GM12873 (cell line): ENCODE data around the gene MBP.

ENCODE experiments used
- TF ChIP-seq, protein P1 (sequence below): IDR thresholded peaks from 2 replicates; pipeline ENCODE4 v1.5.1; 2012; ENCODE audit warnings: low read depth, mild to moderate bottlenecking, moderate library complexity, low read length, control low read depth; ENCODE audit not compliant: insufficient read depth; ENCODE audit errors: missing control alignments

MBP gene

DNA sequence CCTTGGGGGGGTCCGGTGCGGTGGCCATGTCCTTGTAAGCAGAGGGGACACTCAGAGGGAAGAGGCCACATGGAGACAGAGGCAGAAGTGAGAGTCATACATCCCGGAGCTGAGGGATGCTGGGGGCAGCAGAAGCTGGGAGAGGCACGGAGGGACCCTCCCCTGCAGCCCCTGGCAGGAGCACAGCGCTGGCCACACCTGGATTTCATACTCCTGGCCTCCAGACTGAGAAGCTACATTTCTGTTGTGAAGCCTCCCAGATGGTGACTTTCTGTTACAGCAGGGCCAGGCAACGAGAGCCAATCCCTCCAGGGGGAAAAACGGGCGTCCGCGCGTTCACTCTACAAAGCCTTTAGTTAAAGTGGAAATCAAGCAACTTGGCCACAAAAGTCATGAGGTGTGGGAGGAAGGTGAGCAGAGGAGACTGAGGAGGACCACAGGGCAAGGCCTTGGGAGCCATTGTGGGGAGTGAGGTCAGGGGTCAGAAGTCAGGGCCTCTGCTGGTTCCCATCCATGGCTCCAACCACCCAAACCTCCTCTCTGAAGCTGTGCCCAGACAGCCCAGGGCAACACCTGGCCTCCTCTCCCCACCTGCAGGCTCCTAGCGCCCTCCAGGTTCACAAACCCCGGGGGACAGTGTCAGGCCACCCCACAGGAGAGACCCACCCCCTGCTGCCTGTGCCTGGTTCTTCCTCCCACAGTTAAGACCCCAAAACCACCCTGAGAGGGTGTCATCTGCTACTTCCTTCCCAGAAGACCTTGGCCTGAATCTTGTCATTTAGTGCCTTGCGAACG, 4.5 kb upstream of the MBP start:
- TF ChIP-seq, protein P1, sequence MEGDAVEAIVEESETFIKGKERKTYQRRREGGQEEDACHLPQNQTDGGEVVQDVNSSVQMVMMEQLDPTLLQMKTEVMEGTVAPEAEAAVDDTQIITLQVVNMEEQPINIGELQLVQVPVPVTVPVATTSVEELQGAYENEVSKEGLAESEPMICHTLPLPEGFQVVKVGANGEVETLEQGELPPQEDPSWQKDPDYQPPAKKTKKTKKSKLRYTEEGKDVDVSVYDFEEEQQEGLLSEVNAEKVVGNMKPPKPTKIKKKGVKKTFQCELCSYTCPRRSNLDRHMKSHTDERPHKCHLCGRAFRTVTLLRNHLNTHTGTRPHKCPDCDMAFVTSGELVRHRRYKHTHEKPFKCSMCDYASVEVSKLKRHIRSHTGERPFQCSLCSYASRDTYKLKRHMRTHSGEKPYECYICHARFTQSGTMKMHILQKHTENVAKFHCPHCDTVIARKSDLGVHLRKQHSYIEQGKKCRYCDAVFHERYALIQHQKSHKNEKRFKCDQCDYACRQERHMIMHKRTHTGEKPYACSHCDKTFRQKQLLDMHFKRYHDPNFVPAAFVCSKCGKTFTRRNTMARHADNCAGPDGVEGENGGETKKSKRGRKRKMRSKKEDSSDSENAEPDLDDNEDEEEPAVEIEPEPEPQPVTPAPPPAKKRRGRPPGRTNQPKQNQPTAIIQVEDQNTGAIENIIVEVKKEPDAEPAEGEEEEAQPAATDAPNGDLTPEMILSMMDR: no peak

DNA sequence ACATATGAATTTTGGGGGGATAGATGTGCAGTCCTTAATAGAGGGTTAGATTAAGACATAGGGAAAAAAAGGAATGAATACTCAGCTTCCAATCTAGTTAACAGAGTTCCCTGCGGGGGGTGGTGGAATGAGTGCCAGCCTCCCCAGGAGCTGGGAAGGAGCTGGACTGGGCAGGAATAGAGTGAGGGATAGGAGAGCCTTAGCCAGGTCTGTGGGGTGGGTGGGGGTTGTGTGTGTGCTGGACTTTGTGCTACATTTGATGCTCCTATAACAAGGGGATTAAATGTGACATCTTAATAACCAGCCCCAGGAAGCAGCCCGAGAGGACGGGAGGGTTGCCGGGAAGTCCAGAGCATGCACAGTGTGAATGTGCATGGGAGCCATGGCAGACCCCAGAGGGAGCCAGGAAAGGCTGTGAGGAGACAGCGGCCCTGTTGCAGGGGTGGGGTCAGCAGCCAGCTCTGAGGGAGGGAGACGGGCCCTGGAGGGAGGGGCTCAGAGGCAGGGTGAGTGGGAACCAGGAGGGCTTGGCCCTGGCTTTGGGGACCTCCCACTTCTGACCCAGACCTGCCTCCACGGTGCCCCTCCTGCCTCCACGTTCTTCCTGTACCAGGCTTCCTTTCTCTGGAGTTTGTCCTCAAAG, 3.6 kb upstream of the MBP start:
- TF ChIP-seq, protein P1: no peak

- TF ChIP-seq, protein P1: no peak
These were observed 2.9 kb upstream of the MBP start for GRCh38 chr18:77135339-77136075.

GRCh38 chr18:77134611-77135010, 2.0 kb upstream of the MBP start:
- TF ChIP-seq, protein P1: no peak

GRCh38 chr18:77133835-77134496, 1.4 kb upstream of the MBP start:
- TF ChIP-seq, protein P1: no peak

DNA sequence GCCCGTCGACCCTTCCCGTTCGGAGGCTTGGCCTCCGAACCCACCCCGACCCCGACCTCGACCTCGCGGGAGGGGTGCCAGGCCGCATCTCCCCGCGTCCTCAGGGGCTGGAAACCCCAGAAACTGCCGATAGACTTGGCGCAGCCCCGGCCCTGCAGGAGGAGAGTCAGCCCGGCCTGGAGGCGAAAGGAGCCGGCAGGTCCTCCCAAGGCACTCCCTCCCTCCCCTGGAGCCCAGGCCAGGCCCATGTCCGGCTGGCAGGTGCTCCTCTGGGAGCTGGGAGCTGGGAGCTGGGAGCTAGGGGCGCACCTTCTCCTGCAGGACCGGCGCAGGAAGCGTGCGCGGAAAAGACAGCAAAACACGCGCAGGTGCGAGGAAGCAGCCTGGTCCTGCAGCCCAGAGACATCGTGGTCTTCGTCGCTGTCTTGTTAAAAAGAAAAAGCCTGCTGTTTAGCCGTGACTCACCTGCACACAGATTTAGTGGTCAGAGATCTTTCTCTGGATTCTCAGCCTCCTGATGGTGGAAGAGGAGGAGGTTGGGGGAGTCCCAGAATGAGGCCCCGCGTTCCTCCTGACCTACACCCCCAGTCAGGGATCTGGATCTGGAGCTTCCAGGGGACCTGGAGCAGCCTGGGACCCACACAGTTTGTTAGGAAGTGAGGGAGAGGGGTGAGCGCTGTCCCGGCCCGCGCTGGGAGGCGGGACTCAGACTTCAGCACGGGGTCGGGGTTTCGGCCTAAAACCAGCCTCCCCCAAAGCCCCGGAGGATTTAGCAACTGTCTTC, 660 bp upstream of the MBP start:
- TF ChIP-seq, protein P1: no peak
